OCI-LY7 (cell line): ENCODE results near the gene SNX9. TPM values are rescaled to one million over a fixed set of nuclear protein-coding genes. Genes with fewer than 3 reads are reported as not detected.

Source experiments
- BruUV-seq: library from RNA; stranded (reverse); fragments of 400-500 nt; replicated peaks from 2 replicates; lab custom pipeline; 2021; lab: Mats Ljungman, UMichigan
- CTCF ChIA-PET: fragments of 300-600 bp; sonication (Branson Sonifier 250); formaldehyde crosslinking; loops from one replicate; lab custom pipeline; 2022; ENCODE audit warnings: antibody characterized with exemption; ENCODE audit not compliant: unreplicated experiment; lab: Charles Lee
- POLR2A ChIA-PET: fragments of 300-600 bp; sonication (Branson Sonifier 250); formaldehyde crosslinking; loops from one replicate; lab custom pipeline; 2022; ENCODE audit warnings: antibody characterized with exemption; lab: Charles Lee
- DNase-seq: peaks from one replicate; pipeline ENCODE4 v3.0.0-alpha.2; 2015; ENCODE audit warnings: low spot score
- H2AFZ ChIP-seq: fragments of 200-600 bp; sonication (generic), shearing (Covaris generic); 2 replicates; pipeline ENCODE4 v1.6.1; 2014; ENCODE audit warnings: mild to moderate bottlenecking, antibody characterized with exemption, low read length, moderate library complexity
- H3K27ac ChIP-seq: fragments of 200-600 bp; sonication (generic); 2 replicates; pipeline ENCODE4 v1.5.1; 2014; ENCODE audit warnings: mixed run types, low read depth, mild to moderate bottlenecking, moderate library complexity, low read length, inconsistent platforms; ENCODE audit not compliant: poor library complexity, severe bottlenecking
- H3K36me3 ChIP-seq: fragments of 200-600 bp; sonication (generic); 2 replicates; pipeline ENCODE4 v1.6.1; 2014; ENCODE audit warnings: mild to moderate bottlenecking, antibody characterized with exemption, low read length, moderate library complexity, mixed read lengths; ENCODE audit not compliant: insufficient read depth
- H3K4me1 ChIP-seq: fragments of 200-600 bp; sonication (generic); 2 replicates; pipeline ENCODE4 v1.5.1; 2014; ENCODE audit warnings: mild to moderate bottlenecking, low read length; ENCODE audit not compliant: insufficient read depth, poor library complexity, severe bottlenecking
- H3K4me2 ChIP-seq: fragments of 200-600 bp; sonication (generic); 2 replicates; pipeline ENCODE4 v1.6.1; 2014; ENCODE audit warnings: mild to moderate bottlenecking, low read length
- H3K4me3 ChIP-seq: fragments of 200-600 bp; sonication (generic); 2 replicates; pipeline ENCODE4 v1.5.1; 2014; ENCODE audit warnings: mild to moderate bottlenecking, low read depth, low read length; ENCODE audit not compliant: poor library complexity, severe bottlenecking
- H3K79me2 ChIP-seq: fragments of 200-600 bp; sonication (generic); 2 replicates; pipeline ENCODE4 v1.6.1; 2016; ENCODE audit warnings: low read depth, mild to moderate bottlenecking, low read length, moderate library complexity, mixed read lengths; ENCODE audit not compliant: insufficient read depth
- H3K9me2 ChIP-seq: fragments of 200-600 bp; sonication (generic); 2 replicates; pipeline ENCODE4 v1.6.1; 2016; ENCODE audit warnings: mild to moderate bottlenecking, low read length, mixed read lengths; ENCODE audit not compliant: insufficient read depth
- H3K9me3 ChIP-seq: fragments of 200-600 bp; sonication (generic); 2 replicates; pipeline ENCODE4 v1.6.1; 2014; ENCODE audit warnings: mild to moderate bottlenecking, mixed run types, low read length, mixed read lengths
- H4K20me1 ChIP-seq: fragments of 200-600 bp; sonication (generic); 2 replicates; pipeline ENCODE4 v1.6.1; 2014; ENCODE audit warnings: mild to moderate bottlenecking, antibody characterized with exemption, low read length, moderate library complexity, mixed read lengths; ENCODE audit not compliant: insufficient read depth
- EZH2phosphoT487 ChIP-seq: fragments of 200-600 bp; sonication (generic); IDR thresholded peaks from 2 replicates; pipeline ENCODE4 v1.6.1; 2018; ENCODE audit warnings: low read depth, borderline replicate concordance, mild to moderate bottlenecking, mixed run types, antibody characterized with exemption, low read length, moderate library complexity, mixed read lengths
- intact Hi-C: fragments of 100-400 bp; cut with micrococcal nuclease; formaldehyde crosslinking; loops from one replicate; pipeline ENCODE4 v1.10.0; 2022; ENCODE audit not compliant: unreplicated experiment
- total RNA-seq, 2 experiments: library from RNA; depleted of rRNA in 1 of 2; stranded (reverse); fragments of >200 nt in 1 of 2; shearing (Covaris generic) in 1 of 2; gene quantifications; 2 replicates each; pipeline ENCODE4 v1.2.3, GENCODE V29; 2014 to 2022
- TF ChIP-seq, protein P1 (sequence below): fragments of 200-600 bp; sonication (generic); conservative IDR thresholded peaks from 2 replicates; pipeline ENCODE4 v1.5.1; 2014; ENCODE audit warnings: mild to moderate bottlenecking, antibody characterized with exemption, low read length, moderate library complexity, mixed read lengths

SNX9 gene
- total RNA-seq, 2 experiments from 2014 or later, result not detected

DNA sequence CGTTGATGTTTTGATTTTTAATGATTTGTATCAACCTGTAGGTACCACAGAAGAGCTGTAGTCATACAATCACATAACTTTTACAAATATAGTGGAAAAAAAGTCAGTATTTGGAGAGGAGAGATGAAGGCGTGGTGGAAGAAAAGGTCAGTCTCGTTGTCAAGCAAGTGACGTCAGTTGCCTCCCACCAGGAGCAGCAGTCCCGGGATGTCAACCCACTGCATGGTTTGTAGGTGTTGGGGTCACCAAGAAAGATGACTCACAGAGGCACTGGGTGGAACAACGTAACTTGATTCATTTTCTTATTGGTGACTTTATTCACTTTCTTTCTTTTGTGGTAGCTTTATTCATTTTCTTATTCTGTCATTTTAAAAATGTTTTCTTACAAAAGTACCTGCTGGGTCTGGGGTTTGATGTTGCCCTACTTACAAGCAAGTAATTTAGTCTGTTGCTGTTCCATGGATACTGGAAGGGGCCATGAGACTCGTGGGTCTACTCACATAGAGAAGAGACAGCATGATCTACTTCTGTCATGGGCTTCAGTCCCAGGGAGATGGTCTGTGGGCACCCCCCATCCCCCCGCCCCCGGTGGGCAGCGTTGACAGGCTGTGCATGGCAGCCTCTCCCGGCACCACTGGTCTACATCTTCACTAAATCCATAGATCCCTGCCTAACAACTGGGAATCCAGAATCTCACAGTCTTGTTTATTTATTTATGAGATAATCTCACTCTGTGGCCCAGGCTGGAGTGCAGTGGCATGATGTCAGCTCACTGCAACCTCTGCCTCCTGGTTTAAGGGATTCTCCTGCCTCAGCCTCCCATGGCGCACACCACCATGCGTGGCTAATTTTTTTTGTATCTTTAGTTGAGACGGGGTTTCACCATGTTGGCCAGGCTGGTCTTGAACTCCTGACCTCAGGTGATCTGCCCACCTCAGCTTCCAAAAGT, 122.2 kb downstream of the SNX9 start:
- no peaks in the 10 kb centered on the region for H3K36me3 ChIP-seq
- H3K4me1 ChIP-seq, result no peaks in the 10 kb centered on the region
- intact Hi-C loops, result no loop called here
- H4K20me1 ChIP-seq, result no peaks in the 10 kb centered on the region
- TF ChIP-seq, protein P1, sequence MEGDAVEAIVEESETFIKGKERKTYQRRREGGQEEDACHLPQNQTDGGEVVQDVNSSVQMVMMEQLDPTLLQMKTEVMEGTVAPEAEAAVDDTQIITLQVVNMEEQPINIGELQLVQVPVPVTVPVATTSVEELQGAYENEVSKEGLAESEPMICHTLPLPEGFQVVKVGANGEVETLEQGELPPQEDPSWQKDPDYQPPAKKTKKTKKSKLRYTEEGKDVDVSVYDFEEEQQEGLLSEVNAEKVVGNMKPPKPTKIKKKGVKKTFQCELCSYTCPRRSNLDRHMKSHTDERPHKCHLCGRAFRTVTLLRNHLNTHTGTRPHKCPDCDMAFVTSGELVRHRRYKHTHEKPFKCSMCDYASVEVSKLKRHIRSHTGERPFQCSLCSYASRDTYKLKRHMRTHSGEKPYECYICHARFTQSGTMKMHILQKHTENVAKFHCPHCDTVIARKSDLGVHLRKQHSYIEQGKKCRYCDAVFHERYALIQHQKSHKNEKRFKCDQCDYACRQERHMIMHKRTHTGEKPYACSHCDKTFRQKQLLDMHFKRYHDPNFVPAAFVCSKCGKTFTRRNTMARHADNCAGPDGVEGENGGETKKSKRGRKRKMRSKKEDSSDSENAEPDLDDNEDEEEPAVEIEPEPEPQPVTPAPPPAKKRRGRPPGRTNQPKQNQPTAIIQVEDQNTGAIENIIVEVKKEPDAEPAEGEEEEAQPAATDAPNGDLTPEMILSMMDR, result no peak
- no peak for TF ChIP-seq EZH2phosphoT487
- H3K4me3 ChIP-seq, result no peak overlapping the region
- H3K9me2 ChIP-seq, result no peaks in the 10 kb centered on the region
- H3K9me3 ChIP-seq, result no peaks in the 10 kb centered on the region
- ChIA-PET CTCF (no interaction called here), POLR2A (no interaction called here)
- no peaks in the 10 kb centered on the region for H3K79me2 ChIP-seq
- H3K4me2 ChIP-seq, result no peak overlapping the region
- H2AFZ ChIP-seq, result no peak overlapping the region
- H3K27ac ChIP-seq, result no peak overlapping the region
- BruUV-seq, result no TSS peak
- DNase-seq, result no peak

DNA sequence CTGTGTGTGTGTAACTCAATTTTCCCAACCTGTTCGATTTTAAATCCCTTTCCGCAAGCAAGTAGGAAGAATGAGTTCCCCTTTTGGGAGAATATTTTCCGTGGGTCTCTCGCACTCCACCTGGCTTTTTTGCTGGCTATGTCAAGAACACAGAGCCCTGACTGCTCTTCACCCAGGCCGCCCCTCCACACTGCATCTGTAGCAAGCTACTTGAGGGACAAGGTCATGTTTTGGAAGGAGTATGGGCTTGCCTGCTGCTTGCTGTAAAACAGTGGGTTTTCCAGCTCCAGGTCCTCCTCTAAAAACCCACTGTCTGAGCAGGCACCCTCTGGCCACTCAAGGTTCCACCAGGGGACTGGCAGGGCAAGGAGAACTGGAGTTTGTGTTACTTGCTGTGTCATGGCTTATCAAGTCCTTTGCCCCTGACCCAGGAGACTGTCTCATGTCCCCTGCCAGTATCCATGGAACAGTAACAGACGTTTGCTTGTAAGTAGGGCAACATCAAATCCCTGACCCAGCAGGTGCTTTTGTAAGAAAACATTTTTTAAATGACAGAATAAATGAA, 123.1 kb downstream of the SNX9 start:
- POLR2A ChIA-PET, result interaction anchor here (0.6 to 0.9 kb wide), 2 partner anchors 9 to 13 kb away, joined by 4 read pairs; no protein-coding TSS in a partner anchor
- Histone ChIP-seq H3K4me3 (no peak overlapping the region), H2AFZ (no peak overlapping the region), H3K36me3 (no peaks in the 10 kb centered on the region), H3K9me2 (no peaks in the 10 kb centered on the region), H3K4me1 (no peaks in the 10 kb centered on the region), H4K20me1 (no peaks in the 10 kb centered on the region), H3K9me3 (no peaks in the 10 kb centered on the region), H3K79me2 (no peaks in the 10 kb centered on the region), H3K4me2 (no peak overlapping the region), H3K27ac (no peak overlapping the region)
- intact Hi-C loops, result no loop called here
- CTCF ChIA-PET, result no interaction called here
- DNase-seq, result no peak
- no TSS peak for BruUV-seq
- TF ChIP-seq, protein P1, result no peak
- no peak for TF ChIP-seq EZH2phosphoT487
